Femur (tissue), 1 donor: Measurements from ENCODE around the gene ANO6.
"Not testable (repeated sequence)": the region's sequence is repeated elsewhere in the genome, so short reads cannot be mapped to it uniquely, and the experiment has no call there.

Experiments
- DNase-seq: peaks from one replicate; pipeline ENCODE4 v3.0.0-alpha.2; 2017

Gene ANO6

GRCh38 chr12:45315462-45315861 is 99.6 kb downstream of the ANO6 start:
- DNase-seq, result no peak

GRCh38 chr12:45317261-45317660 is 101.4 kb downstream of the ANO6 start:
- DNase-seq, result not testable (repeated sequence)

- no peak for DNase-seq
Observed at GRCh38 chr12:45322810-45323209, 106.9 kb downstream of the ANO6 start.

GRCh38 chr12:45324391-45324790 is 108.5 kb downstream of the ANO6 start:
- no peak for DNase-seq

- DNase-seq, result peak; percentile 28
Observed at GRCh38 chr12:45326358-45326975, 110.6 kb downstream of the ANO6 start.

GRCh38 chr12:45327823-45328383 is 112.0 kb downstream of the ANO6 start:
- no peak for DNase-seq

- no peak for DNase-seq
Observed at GRCh38 chr12:45329238-45329637, 113.3 kb downstream of the ANO6 start.

GRCh38 chr12:45329702-45330101 is 113.8 kb downstream of the ANO6 start:
- DNase-seq, result no peak

GRCh38 chr12:45331552-45331951 is 115.7 kb downstream of the ANO6 start:
- DNase-seq, result no peak

- DNase-seq, result no peak
Observed at GRCh38 chr12:45334396-45334795, 118.5 kb downstream of the ANO6 start.

- DNase-seq, result no peak
Observed at GRCh38 chr12:45336331-45336730, 120.4 kb downstream of the ANO6 start.

GRCh38 chr12:45336762-45337596 is 121.1 kb downstream of the ANO6 start:
- DNase-seq, result no peak

- DNase-seq, result no peak
Observed at GRCh38 chr12:45337835-45338234, 121.9 kb downstream of the ANO6 start.

- no peak for DNase-seq
Observed at GRCh38 chr12:45338272-45338671, 122.4 kb downstream of the ANO6 start.

GRCh38 chr12:45339035-45339434 is 123.1 kb downstream of the ANO6 start:
- no peak for DNase-seq

- no peak for DNase-seq
Observed at GRCh38 chr12:45342171-45342570, 126.3 kb downstream of the ANO6 start.

- DNase-seq, result no peak
Observed at GRCh38 chr12:45342848-45343247, 127.0 kb downstream of the ANO6 start.

GRCh38 chr12:45343269-45344051 is 127.6 kb downstream of the ANO6 start:
- no peak for DNase-seq

GRCh38 chr12:45348311-45348710 is 132.4 kb downstream of the ANO6 start:
- DNase-seq, result no peak

GRCh38 chr12:45348986-45349385 is 133.1 kb downstream of the ANO6 start:
- no peak for DNase-seq

GRCh38 chr12:45349916-45350315 is 134.0 kb downstream of the ANO6 start:
- DNase-seq, result no peak

- DNase-seq, result no peak
Observed at GRCh38 chr12:45350861-45351260, 135.0 kb downstream of the ANO6 start.

- no peak for DNase-seq
Observed at GRCh38 chr12:45351921-45352670, 136.2 kb downstream of the ANO6 start.
